Epithelial cell of proximal tubule (primary cell): ENCODE measurements around the gene ZNF436. TPM values are rescaled to one million over a fixed set of nuclear protein-coding genes. Genes with fewer than 3 reads are reported as not detected.

Experiments used
- DNase-seq: peaks from one replicate; pipeline ENCODE4 v3.0.0-alpha.2; 2011; ENCODE audit warnings: low read depth
- H3K4me3 ChIP-seq: 2 replicates; pipeline ENCODE4 v1.5.1; 2011; ENCODE audit warnings: low read depth, mild to moderate bottlenecking, low read length
- total RNA-seq: library from RNA; depleted of rRNA; stranded (reverse); fragments of >200 nt; gene quantifications from 2 replicates; pipeline ENCODE4 v1.2.3, GENCODE V29; 2015
- TF ChIP-seq, protein P1 (sequence below): conservative IDR thresholded peaks from 2 replicates; pipeline ENCODE4 v1.5.1; 2012; ENCODE audit warnings: low read depth, mild to moderate bottlenecking, low read length

ZNF436 gene
- total RNA-seq, 1 donor from 2014 or later = 8.0 TPM

DNA sequence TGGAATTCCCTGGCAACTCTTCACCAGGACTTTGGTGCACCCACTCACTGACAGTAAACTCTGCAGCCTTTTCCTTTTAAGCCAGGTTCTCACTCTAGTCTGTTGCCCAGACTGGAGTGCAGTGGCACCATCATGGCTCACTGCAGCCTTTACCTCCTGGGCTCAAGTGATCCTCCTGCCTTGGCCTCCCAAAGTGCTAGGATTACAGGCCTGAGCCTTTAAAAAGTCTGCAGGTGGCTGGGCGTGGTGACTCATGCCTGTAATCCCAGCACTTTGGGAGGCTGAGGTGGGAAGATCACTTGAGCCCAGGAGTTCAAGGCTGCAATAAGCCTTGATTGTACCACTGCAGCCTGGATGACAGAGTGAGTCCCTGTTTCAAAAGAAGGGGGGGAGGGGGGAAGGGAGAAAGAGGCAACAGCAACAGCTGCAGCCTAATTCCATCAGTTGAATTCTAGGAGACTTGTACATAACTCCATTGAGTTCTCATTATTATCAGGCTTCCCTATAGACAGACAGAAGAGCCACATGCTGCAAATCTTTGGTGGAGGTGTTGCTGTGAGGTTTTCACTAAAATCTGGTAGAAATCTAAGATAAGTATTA, 17.4 kb downstream of the ZNF436 start:
- no peak overlapping the region for H3K4me3 ChIP-seq
- TF ChIP-seq, protein P1, sequence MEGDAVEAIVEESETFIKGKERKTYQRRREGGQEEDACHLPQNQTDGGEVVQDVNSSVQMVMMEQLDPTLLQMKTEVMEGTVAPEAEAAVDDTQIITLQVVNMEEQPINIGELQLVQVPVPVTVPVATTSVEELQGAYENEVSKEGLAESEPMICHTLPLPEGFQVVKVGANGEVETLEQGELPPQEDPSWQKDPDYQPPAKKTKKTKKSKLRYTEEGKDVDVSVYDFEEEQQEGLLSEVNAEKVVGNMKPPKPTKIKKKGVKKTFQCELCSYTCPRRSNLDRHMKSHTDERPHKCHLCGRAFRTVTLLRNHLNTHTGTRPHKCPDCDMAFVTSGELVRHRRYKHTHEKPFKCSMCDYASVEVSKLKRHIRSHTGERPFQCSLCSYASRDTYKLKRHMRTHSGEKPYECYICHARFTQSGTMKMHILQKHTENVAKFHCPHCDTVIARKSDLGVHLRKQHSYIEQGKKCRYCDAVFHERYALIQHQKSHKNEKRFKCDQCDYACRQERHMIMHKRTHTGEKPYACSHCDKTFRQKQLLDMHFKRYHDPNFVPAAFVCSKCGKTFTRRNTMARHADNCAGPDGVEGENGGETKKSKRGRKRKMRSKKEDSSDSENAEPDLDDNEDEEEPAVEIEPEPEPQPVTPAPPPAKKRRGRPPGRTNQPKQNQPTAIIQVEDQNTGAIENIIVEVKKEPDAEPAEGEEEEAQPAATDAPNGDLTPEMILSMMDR = no peak
- DNase-seq = no peak

DNA sequence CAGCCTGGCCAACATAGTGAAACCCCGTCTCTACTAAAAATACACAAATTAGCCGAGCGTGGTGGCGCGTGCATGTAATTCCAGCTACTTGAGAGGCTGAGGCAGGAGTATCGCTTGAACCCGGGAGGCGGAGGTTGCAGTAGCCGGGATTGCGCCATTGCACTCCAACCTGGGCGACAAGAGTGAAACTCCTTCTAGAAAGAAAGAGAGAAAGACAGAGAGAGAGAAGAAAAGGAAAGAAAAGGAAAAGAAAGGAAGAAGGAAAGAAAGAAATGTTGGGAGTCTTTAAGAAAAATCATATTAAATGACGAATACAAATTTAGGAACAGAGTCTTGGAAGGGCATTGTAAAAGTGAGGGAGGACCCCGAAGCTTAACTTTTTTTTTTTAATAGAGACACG, 23.7 kb downstream of the ZNF436 start:
- no peak for DNase-seq
- no peak overlapping the region for H3K4me3 ChIP-seq
- TF ChIP-seq, protein P1 = no peak

- DNase-seq = peak; percentile 15
Measured at GRCh38 chr1:23344987-23345472, 24.6 kb downstream of the ZNF436 start.

GRCh38 chr1:23344111-23344986, 25.3 kb downstream of the ZNF436 start, which contains the start of gene HNRNPR:
TSS of gene HNRNPR (minus strand) at chr1:23344284. CDS start at chr1:23341008, 3,276 bp downstream.
- H3K4me3 ChIP-seq = peak within 1 kb of the TSS; percentile 78
- peak; percentile 95 for DNase-seq
- TF ChIP-seq, protein P1 = no peak

More at GRCh38 chr1:23344987-23345472, 24.6 kb downstream of the ZNF436 start:
- peak overlapping the region; percentile 78 for H3K4me3 ChIP-seq
- TF ChIP-seq, protein P1 = no peak

DNA sequence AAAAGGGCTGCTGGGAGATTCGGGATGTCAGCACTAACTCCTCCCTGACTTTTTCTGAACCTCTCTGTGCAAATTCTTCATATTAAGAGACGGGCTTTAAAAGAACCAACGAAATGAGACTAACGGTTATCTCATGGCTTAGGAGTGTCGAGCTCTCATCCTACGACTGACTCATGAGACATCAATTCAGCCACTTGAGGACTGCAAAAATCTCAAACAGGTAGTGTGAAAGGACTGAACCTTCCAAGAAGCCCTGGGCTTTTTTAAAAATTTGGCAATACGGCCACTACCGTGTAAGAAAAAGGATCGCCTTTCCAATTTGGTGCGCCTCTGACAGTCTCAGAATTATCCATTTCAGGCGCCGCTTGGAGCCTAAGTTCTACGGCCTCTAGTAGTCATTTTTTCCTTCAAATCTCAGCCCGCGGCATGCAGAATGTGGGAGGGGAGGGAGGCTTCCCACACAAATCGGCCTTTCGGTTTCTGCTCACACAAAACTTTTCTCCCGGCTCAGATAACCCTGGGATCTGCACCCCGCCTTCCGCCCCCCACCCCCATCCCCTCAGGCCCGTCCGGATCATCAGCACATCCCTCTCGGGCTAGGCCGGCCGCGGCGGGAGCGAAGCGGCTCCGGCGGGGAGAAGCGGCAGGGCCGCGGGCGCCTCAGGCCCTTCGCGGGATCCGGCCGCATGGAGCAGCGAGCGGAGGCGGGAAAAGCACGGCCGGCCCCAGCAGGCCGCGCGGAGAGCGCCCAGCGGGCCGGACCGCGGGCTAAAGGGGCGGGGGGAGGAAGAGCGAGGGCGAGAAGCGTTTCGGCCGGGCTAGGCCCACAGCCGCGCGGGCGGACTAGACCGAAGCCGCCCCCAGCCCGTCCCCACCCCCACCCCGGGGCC, 26.2 kb downstream of the ZNF436 start:
- TF ChIP-seq, protein P1 = no peak
- DNase-seq = peak; percentile 52
- H3K4me3 ChIP-seq = peak overlapping the region; percentile 78

DNA sequence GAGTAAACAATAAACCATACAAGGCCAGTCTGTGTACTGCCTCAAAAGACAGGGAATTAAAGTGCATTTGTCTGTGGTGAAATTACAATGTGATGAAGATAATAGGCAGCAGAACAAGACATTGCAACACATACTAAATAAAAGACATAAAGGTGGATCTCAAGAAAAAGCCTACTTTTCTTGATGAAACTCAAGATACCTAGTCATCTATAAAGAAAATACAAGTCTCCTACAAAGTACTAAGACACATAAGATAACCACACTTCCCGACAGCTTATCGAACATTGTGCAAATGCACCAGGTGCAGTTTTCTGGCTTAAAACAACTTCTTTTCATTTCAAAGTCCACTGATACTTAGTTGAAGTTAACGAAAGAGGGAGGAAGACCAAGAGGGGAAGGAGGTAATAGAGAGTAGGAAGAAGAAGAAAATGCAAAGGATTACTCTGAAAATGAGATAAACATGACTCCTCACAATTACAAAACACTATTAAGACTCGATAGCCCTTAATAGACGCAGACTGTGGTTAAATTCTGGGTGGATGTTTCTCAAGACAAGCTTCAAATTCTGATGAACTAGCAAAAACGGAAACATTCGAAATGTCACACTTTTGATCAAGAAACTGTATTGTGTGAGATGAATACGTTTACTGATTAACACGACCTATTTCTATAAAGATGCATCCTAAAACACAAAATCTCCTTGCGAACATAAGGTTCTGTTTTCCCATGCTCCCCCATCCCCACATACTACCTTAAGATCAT, 27.5 kb downstream of the ZNF436 start:
- H3K4me3 ChIP-seq = peak overlapping the region; percentile 78
- DNase-seq = no peak
- TF ChIP-seq, protein P1 = no peak
